GM21360 (cell line): ENCODE results near the gene PPHLN1.
"Not testable (repeated sequence)": the region's sequence is repeated elsewhere in the genome, so short reads cannot be mapped to it uniquely, and the experiment has no call there.

ENCODE experiments used
- ATAC-seq: cut with Tn5 transposase; IDR thresholded peaks from one replicate; pipeline ENCODE4 v1.9.1; 2021; ENCODE audit warnings: mild to moderate bottlenecking, moderate library complexity; ENCODE audit not compliant: unreplicated experiment

The PPHLN1 gene

GRCh38 chr12:42322567-42322966 lies 3.4 kb upstream of the PPHLN1 start:
- ATAC-seq = no peak

- ATAC-seq = no peak
Observed at GRCh38 chr12:42323856-42324255, 2.1 kb upstream of the PPHLN1 start.

- no peak for ATAC-seq
Observed at GRCh38 chr12:42325326-42325652, 678 bp upstream of the PPHLN1 start.

- no peak for ATAC-seq
Observed at GRCh38 chr12:42326541-42327226, 717 bp downstream of the PPHLN1 start.

- ATAC-seq = no peak
Observed at GRCh38 chr12:42327227-42327590, 1.2 kb downstream of the PPHLN1 start.

GRCh38 chr12:42330097-42330496 lies 4.1 kb downstream of the PPHLN1 start:
- ATAC-seq = not testable (repeated sequence)

GRCh38 chr12:42332301-42333285 lies 6.6 kb downstream of the PPHLN1 start:
- no peak for ATAC-seq

GRCh38 chr12:42336286-42336685 lies 10.3 kb downstream of the PPHLN1 start:
- no peak for ATAC-seq

GRCh38 chr12:42338280-42338679 lies 12.3 kb downstream of the PPHLN1 start:
- ATAC-seq = no peak

GRCh38 chr12:42342028-42342427 lies 16.1 kb downstream of the PPHLN1 start:
- ATAC-seq = no peak

GRCh38 chr12:42343721-42344120 lies 17.8 kb downstream of the PPHLN1 start:
- no peak for ATAC-seq

GRCh38 chr12:42346403-42347002 lies 20.5 kb downstream of the PPHLN1 start:
- no peak for ATAC-seq

- ATAC-seq = not testable (repeated sequence)
Observed at GRCh38 chr12:42349119-42350020, 23.4 kb downstream of the PPHLN1 start.

- not testable (repeated sequence) for ATAC-seq
Observed at GRCh38 chr12:42350021-42350407, 24.0 kb downstream of the PPHLN1 start.

- no peak for ATAC-seq
Observed at GRCh38 chr12:42356344-42356743, 30.4 kb downstream of the PPHLN1 start.

GRCh38 chr12:42360747-42361403 lies 34.9 kb downstream of the PPHLN1 start:
- ATAC-seq = peak; percentile 60

- ATAC-seq = no peak
Observed at GRCh38 chr12:42361909-42362646, 36.1 kb downstream of the PPHLN1 start.

- ATAC-seq = no peak
Observed at GRCh38 chr12:42362647-42363260, 36.8 kb downstream of the PPHLN1 start.

GRCh38 chr12:42364692-42365091 lies 38.7 kb downstream of the PPHLN1 start:
- no peak for ATAC-seq
